ENCODE data around the gene CAPN8. TPM values are rescaled to one million over a fixed set of nuclear protein-coding genes. Genes with fewer than 3 reads are reported as not detected.

Gene CAPN8
- total and polyA plus RNA-seq, 4 donors: 0.08 to 0.16 TPM; not detected in 2

- peaks cover 0 to 3% (median 0%) of the 10 kb centered on the region in 4 donors for H3K9me3 ChIP-seq (ENCODE audit: control insufficient read depth in 4 of 4, low read length in 3 of 4)
- H3K27me3 ChIP-seq (ENCODE audit: control insufficient read depth in 4 of 4, insufficient read depth in 4 of 4, low read length in 3 of 4): no peaks in the 10 kb centered on the region
- H3K9ac ChIP-seq (ENCODE audit: low read depth in 1 of 2, low read length in 2 of 2): no peak overlapping the region
- WGBS: 82% methylated on average over 4 of the region's 4 CpGs
- no peak for DNase-seq (ENCODE audit: low spot score)
- no peak overlapping the region for H3K4me3 ChIP-seq (ENCODE audit: low read depth in 1 of 3, low read length in 3 of 3)
- H3K4me1 ChIP-seq (ENCODE audit: control insufficient read depth in 4 of 4, insufficient read depth in 4 of 4, low read length in 3 of 4): peaks cover 4 to 16% (median 7%) of the 10 kb centered on the region in 4 donors
- H3K36me3 ChIP-seq (ENCODE audit: control insufficient read depth in 4 of 4, insufficient read depth in 3 of 4, low read depth in 1 of 4, low read length in 3 of 4): no peaks in the 10 kb centered on the region
- H3K27ac ChIP-seq (ENCODE audit: low read depth in 1 of 2, low read length in 2 of 2): no peak overlapping the region
- TF ChIP-seq, protein P1, sequence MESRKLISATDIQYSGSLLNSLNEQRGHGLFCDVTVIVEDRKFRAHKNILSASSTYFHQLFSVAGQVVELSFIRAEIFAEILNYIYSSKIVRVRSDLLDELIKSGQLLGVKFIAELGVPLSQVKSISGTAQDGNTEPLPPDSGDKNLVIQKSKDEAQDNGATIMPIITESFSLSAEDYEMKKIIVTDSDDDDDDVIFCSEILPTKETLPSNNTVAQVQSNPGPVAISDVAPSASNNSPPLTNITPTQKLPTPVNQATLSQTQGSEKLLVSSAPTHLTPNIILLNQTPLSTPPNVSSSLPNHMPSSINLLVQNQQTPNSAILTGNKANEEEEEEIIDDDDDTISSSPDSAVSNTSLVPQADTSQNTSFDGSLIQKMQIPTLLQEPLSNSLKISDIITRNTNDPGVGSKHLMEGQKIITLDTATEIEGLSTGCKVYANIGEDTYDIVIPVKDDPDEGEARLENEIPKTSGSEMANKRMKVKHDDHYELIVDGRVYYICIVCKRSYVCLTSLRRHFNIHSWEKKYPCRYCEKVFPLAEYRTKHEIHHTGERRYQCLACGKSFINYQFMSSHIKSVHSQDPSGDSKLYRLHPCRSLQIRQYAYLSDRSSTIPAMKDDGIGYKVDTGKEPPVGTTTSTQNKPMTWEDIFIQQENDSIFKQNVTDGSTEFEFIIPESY (IDR thresholded peaks at IDR 0.05): no peak
- TF ChIP-seq YY1 (IDR thresholded peaks at IDR 0.05): no peak
- no peak for TF ChIP-seq HNF4A (conservative IDR thresholded peaks at IDR 0.05)
- TF ChIP-seq NR2F2 (IDR thresholded peaks at IDR 0.05): no peak
- no peak for TF ChIP-seq GABPA (IDR thresholded peaks at IDR 0.05 in 1 of 2, conservative IDR thresholded peaks at IDR 0.05 in 1 of 2)
- no peak for TF ChIP-seq HNF4G (IDR thresholded peaks at IDR 0.05)
- no peak for TF ChIP-seq SP1 (IDR thresholded peaks at IDR 0.05)
- TF ChIP-seq, protein P2, sequence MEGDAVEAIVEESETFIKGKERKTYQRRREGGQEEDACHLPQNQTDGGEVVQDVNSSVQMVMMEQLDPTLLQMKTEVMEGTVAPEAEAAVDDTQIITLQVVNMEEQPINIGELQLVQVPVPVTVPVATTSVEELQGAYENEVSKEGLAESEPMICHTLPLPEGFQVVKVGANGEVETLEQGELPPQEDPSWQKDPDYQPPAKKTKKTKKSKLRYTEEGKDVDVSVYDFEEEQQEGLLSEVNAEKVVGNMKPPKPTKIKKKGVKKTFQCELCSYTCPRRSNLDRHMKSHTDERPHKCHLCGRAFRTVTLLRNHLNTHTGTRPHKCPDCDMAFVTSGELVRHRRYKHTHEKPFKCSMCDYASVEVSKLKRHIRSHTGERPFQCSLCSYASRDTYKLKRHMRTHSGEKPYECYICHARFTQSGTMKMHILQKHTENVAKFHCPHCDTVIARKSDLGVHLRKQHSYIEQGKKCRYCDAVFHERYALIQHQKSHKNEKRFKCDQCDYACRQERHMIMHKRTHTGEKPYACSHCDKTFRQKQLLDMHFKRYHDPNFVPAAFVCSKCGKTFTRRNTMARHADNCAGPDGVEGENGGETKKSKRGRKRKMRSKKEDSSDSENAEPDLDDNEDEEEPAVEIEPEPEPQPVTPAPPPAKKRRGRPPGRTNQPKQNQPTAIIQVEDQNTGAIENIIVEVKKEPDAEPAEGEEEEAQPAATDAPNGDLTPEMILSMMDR (IDR thresholded peaks at IDR 0.05; ENCODE audit: low read depth, low read length, missing input control): no peak
- TF ChIP-seq, protein P3, sequence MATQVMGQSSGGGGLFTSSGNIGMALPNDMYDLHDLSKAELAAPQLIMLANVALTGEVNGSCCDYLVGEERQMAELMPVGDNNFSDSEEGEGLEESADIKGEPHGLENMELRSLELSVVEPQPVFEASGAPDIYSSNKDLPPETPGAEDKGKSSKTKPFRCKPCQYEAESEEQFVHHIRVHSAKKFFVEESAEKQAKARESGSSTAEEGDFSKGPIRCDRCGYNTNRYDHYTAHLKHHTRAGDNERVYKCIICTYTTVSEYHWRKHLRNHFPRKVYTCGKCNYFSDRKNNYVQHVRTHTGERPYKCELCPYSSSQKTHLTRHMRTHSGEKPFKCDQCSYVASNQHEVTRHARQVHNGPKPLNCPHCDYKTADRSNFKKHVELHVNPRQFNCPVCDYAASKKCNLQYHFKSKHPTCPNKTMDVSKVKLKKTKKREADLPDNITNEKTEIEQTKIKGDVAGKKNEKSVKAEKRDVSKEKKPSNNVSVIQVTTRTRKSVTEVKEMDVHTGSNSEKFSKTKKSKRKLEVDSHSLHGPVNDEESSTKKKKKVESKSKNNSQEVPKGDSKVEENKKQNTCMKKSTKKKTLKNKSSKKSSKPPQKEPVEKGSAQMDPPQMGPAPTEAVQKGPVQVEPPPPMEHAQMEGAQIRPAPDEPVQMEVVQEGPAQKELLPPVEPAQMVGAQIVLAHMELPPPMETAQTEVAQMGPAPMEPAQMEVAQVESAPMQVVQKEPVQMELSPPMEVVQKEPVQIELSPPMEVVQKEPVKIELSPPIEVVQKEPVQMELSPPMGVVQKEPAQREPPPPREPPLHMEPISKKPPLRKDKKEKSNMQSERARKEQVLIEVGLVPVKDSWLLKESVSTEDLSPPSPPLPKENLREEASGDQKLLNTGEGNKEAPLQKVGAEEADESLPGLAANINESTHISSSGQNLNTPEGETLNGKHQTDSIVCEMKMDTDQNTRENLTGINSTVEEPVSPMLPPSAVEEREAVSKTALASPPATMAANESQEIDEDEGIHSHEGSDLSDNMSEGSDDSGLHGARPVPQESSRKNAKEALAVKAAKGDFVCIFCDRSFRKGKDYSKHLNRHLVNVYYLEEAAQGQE (IDR thresholded peaks at IDR 0.05): no peak
- no peak for TF ChIP-seq RAD21 (IDR thresholded peaks at IDR 0.05)
- TF ChIP-seq EGR1 (IDR thresholded peaks at IDR 0.05; ENCODE audit: low read depth in 2 of 2): no peak
- no peak for TF ChIP-seq TAF1 (conservative IDR thresholded peaks at IDR 0.05)
- TF ChIP-seq FOXA1 (IDR thresholded peaks at IDR 0.05): no peak
- TF ChIP-seq FOXA2 (IDR thresholded peaks at IDR 0.05): no peak
- no peak for TF ChIP-seq MAX (IDR thresholded peaks at IDR 0.05)
- no peak for TF ChIP-seq ATF3 (IDR thresholded peaks at IDR 0.05)
- TF ChIP-seq JUND (IDR thresholded peaks at IDR 0.05): no peak
- no peak for TF ChIP-seq RXRA (IDR thresholded peaks at IDR 0.05)
Observed at GRCh38 chr1:223634423-223634822, 31.1 kb downstream of the CAPN8 start.
